Keratinocyte (primary cell): Measurements from ENCODE around the gene GUCY2C. TPM values are rescaled to one million over a fixed set of nuclear protein-coding genes. Genes with fewer than 3 reads are reported as not detected.

ENCODE experiments used
- DNase-seq: peaks from one replicate; pipeline ENCODE4 v3.0.0-alpha.2; 2011; ENCODE audit warnings: low read depth, missing footprints, low spot score
- FAIRE-seq: peaks from 2 replicates; lab custom pipeline; 2011; peaks lifted over from hg19 to GRCh38; lab: Jason Lieb, UNC
- H2AFZ ChIP-seq: 2 replicates; pipeline ENCODE4 v1.6.0; 2012; ENCODE audit warnings: low read length, control low read depth, inconsistent platforms; ENCODE audit not compliant: control insufficient read depth
- H3K27ac ChIP-seq: 2 replicates; pipeline ENCODE4 v1.5.1; 2011; ENCODE audit warnings: low read length; ENCODE audit not compliant: control insufficient read depth, insufficient read depth
- H3K27me3 ChIP-seq: 3 replicates; pipeline ENCODE4 v1.6.0; 2011; ENCODE audit warnings: low read length; ENCODE audit not compliant: control insufficient read depth, insufficient read depth; ENCODE audit errors: extremely low read depth
- H3K36me3 ChIP-seq, 2 experiments: 2 replicates in 1 of 2; 3 replicates in 1 of 2; pipeline ENCODE4 v1.5.1; 2011; ENCODE audit warnings: low read length in 2 of 2, mild to moderate bottlenecking in 1 of 2; ENCODE audit not compliant: control insufficient read depth in 2 of 2, insufficient read depth in 2 of 2; ENCODE audit errors: extremely low read depth in 1 of 2
- H3K4me1 ChIP-seq: 3 replicates; pipeline ENCODE4 v1.5.1; 2011; ENCODE audit warnings: low read length; ENCODE audit not compliant: control insufficient read depth, insufficient read depth; ENCODE audit errors: extremely low read depth
- H3K4me2 ChIP-seq: 3 replicates; pipeline ENCODE4 v1.6.0; 2011; ENCODE audit warnings: low read depth, low read length; ENCODE audit not compliant: control insufficient read depth, insufficient read depth; ENCODE audit errors: extremely low read depth
- H3K4me3 ChIP-seq, 3 experiments: fragments of 200-600 bp in 1 of 3; sonication (generic) in 1 of 3; 2 replicates in 2 of 3; 3 replicates in 1 of 3; pipeline ENCODE4 v1.5.1; 2011 to 2016; ENCODE audit warnings: low read length in 3 of 3, mild to moderate bottlenecking in 3 of 3, control low read depth in 2 of 3, inconsistent platforms in 1 of 3, low read depth in 1 of 3, mixed read lengths in 1 of 3, mixed run types in 1 of 3, moderate library complexity in 1 of 3; ENCODE audit not compliant: control insufficient read depth in 2 of 3, insufficient read depth in 2 of 3; ENCODE audit errors: extremely low read depth in 1 of 3
- H3K79me2 ChIP-seq: 2 replicates; pipeline ENCODE4 v1.6.0; 2012; ENCODE audit warnings: low read length; ENCODE audit not compliant: control insufficient read depth, insufficient read depth
- H3K9ac ChIP-seq: 3 replicates; pipeline ENCODE4 v1.6.0; 2011; ENCODE audit warnings: low read length; ENCODE audit not compliant: control insufficient read depth, insufficient read depth; ENCODE audit errors: extremely low read depth
- H3K9me1 ChIP-seq: 3 replicates; pipeline ENCODE4 v1.6.0; 2011; ENCODE audit warnings: low read length; ENCODE audit not compliant: control insufficient read depth, insufficient read depth; ENCODE audit errors: extremely low read depth
- H3K9me3 ChIP-seq: 2 replicates; pipeline ENCODE4 v1.5.1; 2012; ENCODE audit warnings: low read depth, low read length; ENCODE audit not compliant: control insufficient read depth
- H4K20me1 ChIP-seq: 3 replicates; pipeline ENCODE4 v1.6.0; 2011; ENCODE audit warnings: low read length; ENCODE audit not compliant: control insufficient read depth, insufficient read depth; ENCODE audit errors: extremely low read depth
- CTCF ChIP-seq, 3 experiments: IDR thresholded peaks in 1 of 3; conservative IDR thresholded peaks in 1 of 3; optimal IDR thresholded peaks in 1 of 3; 2 replicates in 2 of 3; 3 replicates in 1 of 3; pipeline versions ENCODE3 to v1.5.1; 2011; ENCODE audit warnings: low read length in 3 of 3, mild to moderate bottlenecking in 3 of 3, moderate library complexity in 2 of 3, control low read depth in 1 of 3, inconsistent platforms in 1 of 3; ENCODE audit not compliant: insufficient read depth in 2 of 3; ENCODE audit errors: extremely low read depth in 1 of 3
- EZH2 ChIP-seq: IDR thresholded peaks from one replicate; pipeline ENCODE4 v1.6.1; 2012; ENCODE audit warnings: inconsistent platforms, mild to moderate bottlenecking, low read length, moderate library complexity
- dilution Hi-C: fragments of 300-500 bp; cut with MboI; formaldehyde crosslinking; loops from one replicate; pipeline ENCODE4 v1.7.0; 2020; ENCODE audit warnings: low sequenced_read_pairs; ENCODE audit not compliant: extremely low pct_ligation_motif_present
- polyA plus RNA-seq, 5 experiments: library from polyadenylated mRNA; depleted of rRNA in 3 of 5; stranded (reverse) in 3 of 5; stranded (forward) in 1 of 5; unstranded in 1 of 5; fragments of >200 nt; gene quantifications; 1 replicate in 1 of 5; 2 replicates in 3 of 5; 3 replicates in 1 of 5; pipeline versions ENCODE4 v1.2.1 to v1.2.3, GENCODE V29; 2011 to 2012; ENCODE audit warnings: missing spikeins in 2 of 5, low read depth in 1 of 5, low replicate concordance in 1 of 5

The GUCY2C gene
- polyA plus RNA-seq, 1 donor (not counting 4 experiments of a cell fraction or from before 2014, with no cell fraction given) = 0.03 TPM

GRCh38 chr12:14630793-14631192, 65.6 kb downstream of the GUCY2C start:
- Histone ChIP-seq H3K27ac (no peak overlapping the region), H4K20me1 (no peaks in the 10 kb centered on the region), H3K27me3 (no peaks in the 10 kb centered on the region), H3K4me1 (no peaks in the 10 kb centered on the region), H3K9ac (no peak overlapping the region), H3K79me2 (no peaks in the 10 kb centered on the region), H3K9me3 (no peaks in the 10 kb centered on the region), H3K36me3 (no peaks in the 10 kb centered on the region), H2AFZ (no peak overlapping the region), H3K4me3 (no peak overlapping the region), H3K4me2 (no peak overlapping the region), H3K9me1 (no peaks in the 10 kb centered on the region)
- DNase-seq (no peak), FAIRE-seq (no peak)
- dilution Hi-C loops = no loop called here
- TF ChIP-seq EZH2 (no peak), CTCF (optimal IDR thresholded peaks at IDR 0.05 in 1 of 3, IDR thresholded peaks at IDR 0.05 in 1 of 3, conservative IDR thresholded peaks at IDR 0.05 in 1 of 3; ENCODE audit: extremely low read depth in 1 of 3, insufficient read depth in 2 of 3, low read length in 3 of 3) (no peak)

GRCh38 chr12:14629832-14630710, 66.3 kb downstream of the GUCY2C start:
- Histone ChIP-seq H3K4me3 (no peak overlapping the region), H4K20me1 (no peaks in the 10 kb centered on the region), H3K27ac (no peak overlapping the region), H2AFZ (no peak overlapping the region), H3K4me2 (no peak overlapping the region), H3K9me1 (no peaks in the 10 kb centered on the region), H3K27me3 (no peaks in the 10 kb centered on the region), H3K79me2 (no peaks in the 10 kb centered on the region), H3K9ac (no peak overlapping the region), H3K9me3 (no peaks in the 10 kb centered on the region), H3K4me1 (no peaks in the 10 kb centered on the region), H3K36me3 (no peaks in the 10 kb centered on the region)
- dilution Hi-C loops = no loop called here
- peak; percentile 98 to 99 (median 99) for TF ChIP-seq CTCF (optimal IDR thresholded peaks at IDR 0.05 in 1 of 3, IDR thresholded peaks at IDR 0.05 in 1 of 3, conservative IDR thresholded peaks at IDR 0.05 in 1 of 3; ENCODE audit: extremely low read depth in 1 of 3, insufficient read depth in 2 of 3, low read length in 3 of 3)
- TF ChIP-seq EZH2 = no peak
- peak; percentile 92 for FAIRE-seq
- DNase-seq = peak; percentile 32
